GM12872 (cell line): ENCODE data around the gene KIN.

Source experiments
- TF ChIP-seq, protein P1 (sequence below): IDR thresholded peaks from 3 replicates; pipeline ENCODE4 v1.5.1; 2011; ENCODE audit warnings: low read depth, mild to moderate bottlenecking, low read length, moderate library complexity; ENCODE audit not compliant: insufficient read depth

The KIN gene

DNA sequence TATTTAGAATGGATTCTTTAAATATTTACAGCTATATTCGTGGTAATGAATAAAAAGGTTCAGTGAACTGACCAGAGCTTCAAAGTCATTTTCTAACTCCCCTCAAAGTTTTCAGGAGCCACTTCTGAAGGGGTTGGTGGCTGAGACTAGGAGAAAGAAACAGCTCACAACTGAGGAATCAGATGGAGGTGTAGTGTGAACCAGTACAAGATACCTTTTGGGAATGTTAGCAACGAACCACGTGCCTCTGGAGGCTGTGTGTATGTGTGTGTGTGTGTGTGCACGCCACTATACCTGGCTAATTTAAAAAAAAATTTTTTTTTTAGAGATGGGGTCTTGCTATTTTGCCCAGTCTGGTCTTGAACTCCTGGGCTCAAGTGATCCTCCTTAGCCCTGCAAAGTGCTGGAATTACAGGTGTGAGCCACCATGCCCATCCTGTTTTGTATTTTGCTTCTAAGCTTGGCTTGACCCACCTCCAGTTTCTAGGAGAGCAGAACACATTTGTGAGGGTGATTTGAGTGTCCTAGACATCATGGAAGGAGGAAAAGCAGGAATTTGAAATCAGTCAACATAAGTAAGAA, 21.0 kb upstream of the KIN start:
- TF ChIP-seq, protein P1, sequence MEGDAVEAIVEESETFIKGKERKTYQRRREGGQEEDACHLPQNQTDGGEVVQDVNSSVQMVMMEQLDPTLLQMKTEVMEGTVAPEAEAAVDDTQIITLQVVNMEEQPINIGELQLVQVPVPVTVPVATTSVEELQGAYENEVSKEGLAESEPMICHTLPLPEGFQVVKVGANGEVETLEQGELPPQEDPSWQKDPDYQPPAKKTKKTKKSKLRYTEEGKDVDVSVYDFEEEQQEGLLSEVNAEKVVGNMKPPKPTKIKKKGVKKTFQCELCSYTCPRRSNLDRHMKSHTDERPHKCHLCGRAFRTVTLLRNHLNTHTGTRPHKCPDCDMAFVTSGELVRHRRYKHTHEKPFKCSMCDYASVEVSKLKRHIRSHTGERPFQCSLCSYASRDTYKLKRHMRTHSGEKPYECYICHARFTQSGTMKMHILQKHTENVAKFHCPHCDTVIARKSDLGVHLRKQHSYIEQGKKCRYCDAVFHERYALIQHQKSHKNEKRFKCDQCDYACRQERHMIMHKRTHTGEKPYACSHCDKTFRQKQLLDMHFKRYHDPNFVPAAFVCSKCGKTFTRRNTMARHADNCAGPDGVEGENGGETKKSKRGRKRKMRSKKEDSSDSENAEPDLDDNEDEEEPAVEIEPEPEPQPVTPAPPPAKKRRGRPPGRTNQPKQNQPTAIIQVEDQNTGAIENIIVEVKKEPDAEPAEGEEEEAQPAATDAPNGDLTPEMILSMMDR: no peak

DNA sequence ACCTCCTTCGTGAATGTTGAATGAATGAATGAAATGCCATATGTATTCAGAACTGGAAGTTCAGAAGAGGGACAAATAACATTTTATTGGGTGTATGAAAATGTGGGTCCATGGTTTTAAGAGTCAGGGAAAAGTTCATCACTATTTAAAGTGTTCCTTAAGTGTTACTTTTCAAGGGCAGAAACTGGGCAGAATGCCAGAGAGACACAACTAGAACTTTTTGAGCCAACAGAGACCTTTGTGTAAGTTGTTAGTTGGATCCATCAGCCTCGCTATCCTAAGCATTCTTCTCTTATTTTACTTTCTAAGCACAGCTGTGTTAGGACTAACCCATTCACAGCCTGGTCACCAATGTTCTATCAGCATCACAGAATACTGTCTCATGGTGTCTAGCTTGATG, 16.9 kb upstream of the KIN start:
- TF ChIP-seq, protein P1: no peak

DNA sequence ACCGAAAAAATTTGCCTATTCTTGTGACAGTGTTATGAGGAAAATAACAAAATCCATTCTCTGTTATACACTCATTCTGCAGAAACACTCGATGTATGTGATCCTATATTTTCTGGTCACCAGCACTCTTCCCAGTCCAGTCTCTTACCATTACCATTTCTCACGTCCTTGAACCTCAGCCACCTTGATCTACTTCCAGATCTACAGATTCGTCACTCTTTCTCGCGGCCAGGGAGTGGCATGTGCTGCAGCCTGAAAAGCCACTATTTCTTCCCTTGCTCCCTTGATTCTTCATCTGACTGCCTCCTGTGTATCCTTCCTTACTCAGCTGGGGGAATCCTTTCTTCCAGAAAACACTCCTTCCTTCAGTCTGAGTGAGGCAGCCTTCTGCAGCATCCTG, 16.4 kb upstream of the KIN start:
- TF ChIP-seq, protein P1: no peak

DNA sequence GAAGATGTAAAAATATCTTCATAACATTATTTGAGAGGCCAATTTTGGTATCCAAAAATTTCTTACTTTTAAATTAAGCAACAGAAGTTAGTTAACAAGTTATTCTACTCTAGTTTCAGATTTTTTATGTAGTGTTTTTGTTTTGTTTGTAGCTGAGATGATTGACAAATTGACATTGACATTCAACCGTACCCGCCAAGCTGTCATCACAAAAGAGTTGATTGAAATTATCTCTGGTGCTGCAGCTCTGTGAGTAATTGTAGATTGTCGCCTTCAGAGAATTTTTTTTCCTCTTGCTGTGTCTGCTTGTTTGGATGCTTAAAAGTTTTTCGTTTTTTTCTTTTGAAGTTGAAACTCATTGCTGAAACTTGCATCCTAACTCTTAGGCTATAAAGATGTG, 14.8 kb upstream of the KIN start:
- TF ChIP-seq, protein P1: no peak

DNA sequence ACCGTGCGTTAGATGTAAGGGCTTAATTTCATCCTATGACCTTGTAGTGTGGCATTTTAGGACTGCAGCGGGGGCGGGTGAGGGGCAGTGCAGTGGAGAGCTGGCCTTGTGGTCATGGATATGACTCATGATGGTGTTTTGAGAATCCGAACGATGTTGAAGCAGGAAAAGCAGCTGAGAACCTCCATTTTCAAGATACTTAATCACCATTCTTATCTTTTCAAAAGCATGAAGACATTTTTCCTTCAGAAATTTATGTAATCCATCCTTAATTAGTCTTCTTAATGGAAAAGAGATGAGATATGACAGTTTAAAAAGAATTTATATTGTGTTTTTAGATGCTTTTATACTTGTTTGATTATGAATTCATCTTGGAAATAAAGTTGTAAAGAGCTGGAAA, 9.8 kb upstream of the KIN start:
- TF ChIP-seq, protein P1: no peak

DNA sequence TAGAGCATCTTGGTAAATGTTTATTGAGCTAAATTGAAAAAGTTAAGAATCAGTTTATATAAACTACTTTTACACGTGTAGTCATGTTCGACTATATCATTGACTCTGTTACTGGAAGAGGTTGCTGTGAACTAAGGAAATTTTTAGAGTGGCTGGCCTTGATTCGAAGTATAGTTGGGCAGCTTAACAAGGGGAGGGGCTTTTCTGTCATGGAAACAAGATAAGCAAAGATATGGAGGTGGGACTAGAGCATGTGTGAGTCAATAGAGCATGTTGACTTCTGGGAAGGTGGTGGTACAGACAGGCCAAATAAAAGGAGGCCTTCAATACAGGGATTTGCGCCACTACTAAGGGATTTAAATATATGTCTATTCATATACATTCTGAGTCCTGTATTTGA, 7.8 kb upstream of the KIN start:
- TF ChIP-seq, protein P1: no peak

DNA sequence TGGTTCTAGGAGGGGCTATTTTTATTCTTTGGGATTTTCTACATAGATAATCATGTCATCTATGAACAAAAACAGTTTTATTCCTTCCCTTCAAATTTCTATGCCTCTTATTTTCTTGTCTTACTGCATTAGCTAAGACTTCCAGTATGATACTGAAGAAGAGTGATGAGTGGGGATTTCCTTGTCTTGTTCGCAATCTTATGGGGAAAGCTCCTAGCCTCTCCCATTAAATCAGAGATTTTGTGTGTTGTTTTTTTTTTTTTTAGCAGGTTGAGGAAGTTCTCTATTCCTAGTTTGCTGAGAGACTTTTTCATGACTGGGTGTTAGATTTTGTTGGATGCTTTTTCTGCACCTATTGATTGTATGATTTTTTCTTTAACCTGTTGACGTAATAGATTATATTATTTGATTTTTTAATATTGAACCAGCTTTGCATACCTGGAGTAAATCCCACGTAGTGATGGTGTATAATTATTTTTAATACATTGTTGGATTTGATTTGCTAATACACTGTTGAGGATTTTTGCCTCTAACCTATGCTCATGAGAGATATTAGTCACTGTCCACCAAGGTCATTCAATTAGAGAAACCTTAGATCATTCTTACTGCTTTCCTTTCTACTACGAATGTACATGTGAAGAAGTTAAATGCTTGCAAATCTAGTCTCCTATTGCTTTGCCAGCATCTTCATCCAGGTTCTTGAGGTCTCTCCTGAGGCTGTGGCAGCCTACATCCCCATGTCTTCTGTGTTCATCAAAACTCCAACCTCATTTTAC, 6.6 kb upstream of the KIN start:
- TF ChIP-seq, protein P1: no peak
